ENCODE results near the gene EGFL6. TPM values are rescaled to one million over a fixed set of nuclear protein-coding genes. Genes with fewer than 3 reads are reported as not detected.

EGFL6 gene
- total RNA-seq, 1 experiment from 2014 or later, result not detected

DNA sequence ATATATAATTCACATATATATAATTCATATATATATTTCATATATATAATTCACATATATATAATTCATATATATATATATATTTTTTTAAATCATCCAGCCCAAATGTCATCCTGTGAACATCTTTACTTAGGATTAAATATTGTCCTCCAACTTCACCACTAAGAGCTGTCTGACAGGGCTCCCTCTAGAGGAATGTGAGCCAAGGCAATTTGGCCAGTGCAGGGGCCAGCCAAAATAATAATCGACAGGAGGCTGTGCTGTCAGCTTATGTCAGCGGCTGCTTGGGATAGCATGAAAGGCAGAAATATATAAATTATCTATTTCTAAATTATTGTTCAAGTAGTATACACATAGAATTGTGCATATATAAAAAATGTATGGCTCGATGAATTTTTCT is 29.5 kb downstream of the EGFL6 start:
- ChIA-PET POLR2A (no interaction called here), CTCF (interaction anchor here (1.1 kb wide), 1 partner anchor 25 kb away, joined by 3 read pairs; no protein-coding TSS in a partner anchor)
- TF ChIP-seq, protein P1, sequence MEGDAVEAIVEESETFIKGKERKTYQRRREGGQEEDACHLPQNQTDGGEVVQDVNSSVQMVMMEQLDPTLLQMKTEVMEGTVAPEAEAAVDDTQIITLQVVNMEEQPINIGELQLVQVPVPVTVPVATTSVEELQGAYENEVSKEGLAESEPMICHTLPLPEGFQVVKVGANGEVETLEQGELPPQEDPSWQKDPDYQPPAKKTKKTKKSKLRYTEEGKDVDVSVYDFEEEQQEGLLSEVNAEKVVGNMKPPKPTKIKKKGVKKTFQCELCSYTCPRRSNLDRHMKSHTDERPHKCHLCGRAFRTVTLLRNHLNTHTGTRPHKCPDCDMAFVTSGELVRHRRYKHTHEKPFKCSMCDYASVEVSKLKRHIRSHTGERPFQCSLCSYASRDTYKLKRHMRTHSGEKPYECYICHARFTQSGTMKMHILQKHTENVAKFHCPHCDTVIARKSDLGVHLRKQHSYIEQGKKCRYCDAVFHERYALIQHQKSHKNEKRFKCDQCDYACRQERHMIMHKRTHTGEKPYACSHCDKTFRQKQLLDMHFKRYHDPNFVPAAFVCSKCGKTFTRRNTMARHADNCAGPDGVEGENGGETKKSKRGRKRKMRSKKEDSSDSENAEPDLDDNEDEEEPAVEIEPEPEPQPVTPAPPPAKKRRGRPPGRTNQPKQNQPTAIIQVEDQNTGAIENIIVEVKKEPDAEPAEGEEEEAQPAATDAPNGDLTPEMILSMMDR (IDR thresholded peaks at IDR 0.05), result peak; percentile 43
- no peak for TF ChIP-seq TCF7L2 (IDR thresholded peaks at IDR 0.05; ENCODE audit: low read depth, low read length)
- TF ChIP-seq POLR2AphosphoS5 (IDR thresholded peaks at IDR 0.05; ENCODE audit: low read depth, low read length), result no peak
- in situ Hi-C loops (cut with HindIII; ENCODE audit: low pct_unique_long_range_greater_than_20kb, low sequenced_read_pairs) (no loop called here), intact Hi-C loops (cut with micrococcal nuclease; ENCODE audit: unreplicated experiment) (no loop called here)
- ATAC-seq (no peak), DNase-seq (ENCODE audit: low read depth, low spot score) (no peak)
- Histone ChIP-seq H3K27ac (ENCODE audit: low read length) (no peak overlapping the region), H3K9me3 (ENCODE audit: control insufficient read depth, insufficient read depth, low read depth, low read length) (no peaks in the 10 kb centered on the region), H3K4me1 (ENCODE audit: control insufficient read depth, insufficient read depth, low read length) (no peaks in the 10 kb centered on the region), H3K27me3 (ENCODE audit: control insufficient read depth, insufficient read depth, low read length) (no peaks in the 10 kb centered on the region), H3K4me3 (ENCODE audit: low read depth in 2 of 2, low read length in 2 of 2) (no peak overlapping the region), H3K36me3 (ENCODE audit: control insufficient read depth, insufficient read depth, low read length) (no peaks in the 10 kb centered on the region)
- BruUV-seq (replicated peaks), result no TSS peak

DNA sequence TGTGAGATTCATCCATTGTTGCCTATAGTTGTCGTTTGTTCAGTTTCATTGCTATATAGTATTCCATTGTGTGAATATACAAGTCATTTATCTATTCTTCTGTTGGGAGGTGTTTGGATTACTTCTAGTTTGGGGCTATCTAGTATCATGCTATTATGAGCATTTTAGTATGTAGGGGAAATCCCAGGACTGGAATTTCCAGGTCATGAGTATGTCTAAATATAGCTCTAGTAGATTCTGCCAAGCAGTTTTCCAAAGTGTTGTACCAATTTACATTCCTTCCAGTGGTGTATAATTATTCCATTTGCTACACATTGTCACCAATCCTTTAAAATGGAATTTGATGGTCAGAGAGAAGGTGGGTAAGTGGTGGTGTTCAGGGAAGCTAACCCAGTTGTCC is 30.1 kb downstream of the EGFL6 start:
- intact Hi-C loops (cut with micrococcal nuclease; ENCODE audit: unreplicated experiment), result no loop called here
- ATAC-seq, result no peak
- Histone ChIP-seq H3K27ac (ENCODE audit: low read length) (no peak overlapping the region), H3K4me1 (ENCODE audit: control insufficient read depth, insufficient read depth, low read length) (no peaks in the 10 kb centered on the region), H3K27me3 (ENCODE audit: control insufficient read depth, insufficient read depth, low read length) (no peaks in the 10 kb centered on the region), H3K9me3 (ENCODE audit: control insufficient read depth, insufficient read depth, low read depth, low read length) (no peaks in the 10 kb centered on the region), H3K36me3 (ENCODE audit: control insufficient read depth, insufficient read depth, low read length) (no peaks in the 10 kb centered on the region), H3K4me3 (ENCODE audit: low read depth in 2 of 2, low read length in 2 of 2) (no peak overlapping the region)
- in situ Hi-C loops (cut with HindIII; ENCODE audit: low pct_unique_long_range_greater_than_20kb, low sequenced_read_pairs), result no loop called here
- CTCF ChIA-PET, result interaction anchor here (0.6 to 1.1 kb wide), 2 partner anchors 24 to 27 kb away, joined by 3 to 5 read pairs; no protein-coding TSS in a partner anchor
- POLR2A ChIA-PET, result no interaction called here
- TF ChIP-seq TCF7L2 (IDR thresholded peaks at IDR 0.05; ENCODE audit: low read depth, low read length) (no peak), SIN3A (IDR thresholded peaks at IDR 0.05; ENCODE audit: borderline replicate concordance, insufficient read depth, low read depth, low read length) (no peak)
- TF ChIP-seq, protein P1 (IDR thresholded peaks at IDR 0.05), result no peak
- no peak for DNase-seq (ENCODE audit: low read depth, low spot score)
- no TSS peak for BruUV-seq (replicated peaks)

DNA sequence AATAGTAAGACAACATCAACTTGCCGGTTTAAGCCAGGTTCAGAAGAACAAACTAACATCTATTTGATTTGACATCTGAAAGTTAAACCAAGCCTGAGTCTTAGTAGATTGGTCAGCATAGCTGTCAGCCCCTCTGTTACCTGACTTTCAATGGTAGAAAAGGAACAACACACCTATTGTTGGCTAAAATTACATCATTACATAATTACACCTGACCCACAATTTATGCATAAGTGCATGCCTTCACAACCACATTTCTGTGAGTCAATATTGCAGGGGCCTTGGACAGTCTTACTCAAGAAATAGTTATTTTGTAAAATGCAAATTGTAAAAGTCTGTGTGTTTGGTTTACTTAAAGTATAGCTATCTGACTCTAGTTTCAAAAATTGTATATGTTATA is 36.2 kb downstream of the EGFL6 start:
- BruUV-seq (replicated peaks), result no TSS peak
- TF ChIP-seq SIN3A (IDR thresholded peaks at IDR 0.05; ENCODE audit: borderline replicate concordance, insufficient read depth, low read depth, low read length) (no peak), TCF7L2 (IDR thresholded peaks at IDR 0.05; ENCODE audit: low read depth, low read length) (no peak), POLR2AphosphoS5 (IDR thresholded peaks at IDR 0.05; ENCODE audit: low read depth, low read length) (no peak)
- TF ChIP-seq, protein P2, sequence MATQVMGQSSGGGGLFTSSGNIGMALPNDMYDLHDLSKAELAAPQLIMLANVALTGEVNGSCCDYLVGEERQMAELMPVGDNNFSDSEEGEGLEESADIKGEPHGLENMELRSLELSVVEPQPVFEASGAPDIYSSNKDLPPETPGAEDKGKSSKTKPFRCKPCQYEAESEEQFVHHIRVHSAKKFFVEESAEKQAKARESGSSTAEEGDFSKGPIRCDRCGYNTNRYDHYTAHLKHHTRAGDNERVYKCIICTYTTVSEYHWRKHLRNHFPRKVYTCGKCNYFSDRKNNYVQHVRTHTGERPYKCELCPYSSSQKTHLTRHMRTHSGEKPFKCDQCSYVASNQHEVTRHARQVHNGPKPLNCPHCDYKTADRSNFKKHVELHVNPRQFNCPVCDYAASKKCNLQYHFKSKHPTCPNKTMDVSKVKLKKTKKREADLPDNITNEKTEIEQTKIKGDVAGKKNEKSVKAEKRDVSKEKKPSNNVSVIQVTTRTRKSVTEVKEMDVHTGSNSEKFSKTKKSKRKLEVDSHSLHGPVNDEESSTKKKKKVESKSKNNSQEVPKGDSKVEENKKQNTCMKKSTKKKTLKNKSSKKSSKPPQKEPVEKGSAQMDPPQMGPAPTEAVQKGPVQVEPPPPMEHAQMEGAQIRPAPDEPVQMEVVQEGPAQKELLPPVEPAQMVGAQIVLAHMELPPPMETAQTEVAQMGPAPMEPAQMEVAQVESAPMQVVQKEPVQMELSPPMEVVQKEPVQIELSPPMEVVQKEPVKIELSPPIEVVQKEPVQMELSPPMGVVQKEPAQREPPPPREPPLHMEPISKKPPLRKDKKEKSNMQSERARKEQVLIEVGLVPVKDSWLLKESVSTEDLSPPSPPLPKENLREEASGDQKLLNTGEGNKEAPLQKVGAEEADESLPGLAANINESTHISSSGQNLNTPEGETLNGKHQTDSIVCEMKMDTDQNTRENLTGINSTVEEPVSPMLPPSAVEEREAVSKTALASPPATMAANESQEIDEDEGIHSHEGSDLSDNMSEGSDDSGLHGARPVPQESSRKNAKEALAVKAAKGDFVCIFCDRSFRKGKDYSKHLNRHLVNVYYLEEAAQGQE (IDR thresholded peaks at IDR 0.05; ENCODE audit: insufficient read depth in 1 of 2, low read depth in 2 of 2, low read length in 1 of 2), result no peak
- TF ChIP-seq, protein P1 (IDR thresholded peaks at IDR 0.05), result no peak
- intact Hi-C loops (cut with micrococcal nuclease; ENCODE audit: unreplicated experiment) (no loop called here), in situ Hi-C loops (cut with HindIII; ENCODE audit: low pct_unique_long_range_greater_than_20kb, low sequenced_read_pairs) (no loop called here)
- DNase-seq (ENCODE audit: low read depth, low spot score) (no peak), ATAC-seq (no peak)
- ChIA-PET POLR2A (no interaction called here), CTCF (no interaction called here)
- Histone ChIP-seq H3K36me3 (ENCODE audit: control insufficient read depth, insufficient read depth, low read length) (no peaks in the 10 kb centered on the region), H3K27ac (ENCODE audit: low read length) (no peak overlapping the region), H3K4me3 (ENCODE audit: low read depth in 2 of 2, low read length in 2 of 2) (no peak overlapping the region), H3K9me3 (ENCODE audit: control insufficient read depth, insufficient read depth, low read depth, low read length) (no peaks in the 10 kb centered on the region), H3K27me3 (ENCODE audit: control insufficient read depth, insufficient read depth, low read length) (no peaks in the 10 kb centered on the region), H3K4me1 (ENCODE audit: control insufficient read depth, insufficient read depth, low read length) (no peaks in the 10 kb centered on the region)
